Fibroblast of villous mesenchyme (primary cell): ENCODE measurements around the gene MAPK11. TPM values are rescaled to one million over a fixed set of nuclear protein-coding genes. Genes with fewer than 3 reads are reported as not detected.

Experiments
- DNase-seq: peaks from one replicate; pipeline ENCODE4 v3.0.0-alpha.2; 2010; ENCODE audit warnings: low read depth
- H3K4me3 ChIP-seq: 2 replicates; pipeline ENCODE4 v1.5.1; 2011; ENCODE audit warnings: low read depth, mild to moderate bottlenecking, low read length
- total RNA-seq: library from RNA; depleted of rRNA; stranded (reverse); fragments of >200 nt; gene quantifications from 2 replicates; pipeline ENCODE4 v1.2.3, GENCODE V29; 2012
- TF ChIP-seq, protein P1 (sequence below): IDR thresholded peaks from 2 replicates; pipeline ENCODE4 v1.5.1; 2012; ENCODE audit warnings: low read depth, mild to moderate bottlenecking, low read length; ENCODE audit not compliant: insufficient read depth

The MAPK11 gene
- total RNA-seq, 1 donor, result 6.5 TPM

DNA sequence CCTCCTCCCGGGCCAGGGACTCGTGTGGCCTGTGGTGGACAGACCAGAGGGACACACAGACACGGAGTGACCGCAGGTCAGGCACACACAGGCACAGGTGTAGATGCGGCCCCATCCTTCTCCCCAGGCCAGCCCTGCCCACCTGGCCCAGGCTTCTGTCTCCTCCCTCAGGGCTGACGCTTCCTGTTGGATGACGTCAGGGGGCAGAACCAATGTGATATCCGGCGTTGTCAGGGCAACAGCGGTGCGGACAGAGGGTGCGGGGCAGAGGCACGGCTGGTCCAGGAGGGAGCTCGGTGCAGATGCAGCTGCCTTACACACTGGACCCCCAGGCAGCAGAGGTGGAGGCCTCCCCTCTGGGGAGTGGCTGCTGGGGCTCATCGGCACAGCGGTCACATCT is 22.4 kb downstream of the MAPK11 start:
- H3K4me3 ChIP-seq, result no peak overlapping the region
- TF ChIP-seq, protein P1, sequence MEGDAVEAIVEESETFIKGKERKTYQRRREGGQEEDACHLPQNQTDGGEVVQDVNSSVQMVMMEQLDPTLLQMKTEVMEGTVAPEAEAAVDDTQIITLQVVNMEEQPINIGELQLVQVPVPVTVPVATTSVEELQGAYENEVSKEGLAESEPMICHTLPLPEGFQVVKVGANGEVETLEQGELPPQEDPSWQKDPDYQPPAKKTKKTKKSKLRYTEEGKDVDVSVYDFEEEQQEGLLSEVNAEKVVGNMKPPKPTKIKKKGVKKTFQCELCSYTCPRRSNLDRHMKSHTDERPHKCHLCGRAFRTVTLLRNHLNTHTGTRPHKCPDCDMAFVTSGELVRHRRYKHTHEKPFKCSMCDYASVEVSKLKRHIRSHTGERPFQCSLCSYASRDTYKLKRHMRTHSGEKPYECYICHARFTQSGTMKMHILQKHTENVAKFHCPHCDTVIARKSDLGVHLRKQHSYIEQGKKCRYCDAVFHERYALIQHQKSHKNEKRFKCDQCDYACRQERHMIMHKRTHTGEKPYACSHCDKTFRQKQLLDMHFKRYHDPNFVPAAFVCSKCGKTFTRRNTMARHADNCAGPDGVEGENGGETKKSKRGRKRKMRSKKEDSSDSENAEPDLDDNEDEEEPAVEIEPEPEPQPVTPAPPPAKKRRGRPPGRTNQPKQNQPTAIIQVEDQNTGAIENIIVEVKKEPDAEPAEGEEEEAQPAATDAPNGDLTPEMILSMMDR, result no peak
- peak; percentile 39 for DNase-seq

DNA sequence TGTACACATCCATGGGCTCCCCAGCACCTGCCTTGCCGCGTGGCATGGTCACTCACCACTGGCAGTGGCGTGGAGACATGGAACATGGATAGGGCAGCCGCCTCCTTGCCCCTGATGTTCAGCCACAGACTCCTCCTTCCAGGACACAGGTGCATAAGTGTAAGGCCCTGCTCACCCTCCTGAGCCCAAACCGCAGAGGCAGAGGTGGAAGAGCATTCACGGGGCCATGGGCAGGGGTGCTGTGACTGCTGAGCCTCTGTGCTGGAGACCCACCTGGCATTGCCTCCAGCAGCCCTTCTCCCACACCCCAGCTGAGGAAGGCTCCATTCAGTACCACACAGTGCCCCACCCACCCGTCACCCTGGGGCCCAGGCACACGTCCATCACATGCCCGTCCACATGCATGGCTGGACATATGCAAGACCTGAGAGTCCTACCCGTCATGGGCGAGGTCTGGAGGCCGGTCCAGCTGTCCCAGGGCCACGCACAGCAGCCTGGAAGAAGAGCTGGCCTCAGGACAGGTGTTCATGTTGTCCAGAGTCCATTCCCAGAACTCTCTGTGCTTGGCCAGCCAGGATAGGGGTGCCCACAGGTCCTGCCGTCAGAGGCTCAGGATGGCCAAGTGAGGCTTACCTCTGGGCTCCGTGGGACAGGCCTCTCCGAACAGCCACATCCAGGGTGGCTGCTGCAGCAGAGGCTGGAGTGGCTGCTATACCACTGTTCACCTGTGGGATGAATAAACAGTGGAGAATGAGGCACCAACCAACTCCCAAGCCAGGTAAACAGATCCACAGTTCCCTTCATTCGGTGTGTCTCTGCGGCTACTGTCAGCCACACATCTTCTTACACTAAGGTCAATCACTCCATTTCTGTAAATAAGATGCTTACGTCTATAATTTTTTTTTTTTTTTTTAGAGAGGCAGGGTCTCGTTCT is 23.7 kb downstream of the MAPK11 start:
- H3K4me3 ChIP-seq, result no peak overlapping the region
- no peak for DNase-seq
- TF ChIP-seq, protein P1, result no peak

DNA sequence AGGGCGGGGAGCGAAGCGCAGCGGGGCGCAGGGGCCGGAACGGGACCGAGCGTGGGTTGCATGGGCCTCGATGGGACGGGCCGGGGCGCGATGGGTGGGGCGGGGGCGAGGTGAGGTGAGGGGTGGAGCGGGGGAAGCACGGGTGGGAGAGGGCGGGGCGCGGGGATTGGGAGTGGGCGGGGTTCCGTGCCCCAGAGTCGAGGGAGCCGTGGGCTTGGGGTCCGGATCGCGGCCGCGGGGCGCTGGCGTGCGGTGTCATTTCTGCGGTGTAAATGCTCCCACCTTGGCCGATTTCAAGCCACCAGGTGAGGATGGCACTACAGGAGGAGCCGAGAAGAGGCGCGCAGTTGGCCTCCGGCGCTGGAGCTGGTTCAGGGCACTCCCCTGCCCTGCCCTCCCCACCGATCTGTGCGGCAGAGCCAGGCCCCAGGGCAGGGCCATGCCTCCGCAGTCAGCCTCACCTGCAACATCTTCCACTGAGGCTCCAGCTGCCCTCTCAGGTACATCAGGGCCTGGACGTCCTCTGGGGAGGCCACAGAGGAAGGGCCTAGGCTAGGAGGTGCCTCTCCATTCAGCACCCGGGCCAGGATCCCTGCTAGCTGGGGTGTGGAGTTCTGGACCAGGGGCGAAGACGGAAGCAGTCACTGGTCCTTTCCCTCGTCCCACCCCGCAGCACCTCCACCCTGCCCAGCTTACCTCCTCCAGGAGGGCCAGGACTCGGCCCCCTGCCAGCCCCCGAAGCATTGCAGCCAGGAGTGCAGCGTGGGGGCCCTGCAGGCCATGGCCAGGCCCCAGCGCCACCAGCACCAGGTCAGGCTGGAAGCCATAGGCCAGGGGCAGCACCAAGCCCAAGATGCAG is 24.7 kb downstream of the MAPK11 start:
- TF ChIP-seq, protein P1, result no peak
- no peak for DNase-seq
- peak overlapping the region; percentile 94 for H3K4me3 ChIP-seq

DNA sequence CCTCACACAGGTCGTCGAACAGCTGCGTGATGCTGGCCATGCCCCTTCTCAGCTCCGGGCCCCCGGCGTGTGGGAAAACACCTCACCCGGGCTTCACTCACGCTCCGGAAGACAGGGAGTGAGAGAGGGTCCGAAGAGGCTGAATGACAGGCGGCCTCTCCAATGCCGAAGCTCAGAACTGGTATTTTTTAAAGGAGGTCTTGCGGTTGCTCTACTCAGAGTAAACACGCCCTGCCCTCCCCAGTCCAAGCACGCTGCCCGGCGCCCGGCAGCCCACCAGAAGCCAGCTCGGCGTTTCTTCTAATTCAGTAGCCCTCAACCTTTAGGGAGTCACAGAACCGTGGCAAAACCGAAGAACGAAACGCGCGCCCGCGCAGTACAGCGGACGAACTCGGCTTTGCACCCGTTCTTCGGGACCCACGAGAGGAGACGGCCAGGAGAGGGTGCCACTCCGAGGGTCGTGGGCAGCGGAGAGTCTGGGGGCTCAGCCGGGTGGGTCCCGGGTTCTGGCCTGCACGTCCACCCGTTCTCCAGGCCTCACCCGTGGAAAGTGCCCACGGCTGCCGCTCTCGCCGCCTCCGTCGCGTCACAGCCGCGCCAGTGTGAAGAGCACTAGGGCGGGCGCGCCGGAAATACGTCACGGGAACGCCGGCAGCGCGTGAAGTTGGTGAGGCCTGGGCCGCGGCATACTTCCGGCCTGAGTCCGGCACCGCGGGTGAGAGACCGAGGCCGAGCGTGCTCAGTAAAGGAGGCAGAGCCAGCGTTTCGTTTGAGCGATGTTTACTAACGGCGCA is 25.6 kb downstream of the MAPK11 start, which contains the start of gene TUBGCP6:
Gene TUBGCP6, minus strand, starts transcription at position 604 of the 794 bp plus-strand sequence. Its CDS starts 564 bp downstream, at position 40.
- peak; percentile 95 for DNase-seq
- TF ChIP-seq, protein P1, result peak; percentile 27
- H3K4me3 ChIP-seq, result peak within 1 kb of the TSS; percentile 94

DNA sequence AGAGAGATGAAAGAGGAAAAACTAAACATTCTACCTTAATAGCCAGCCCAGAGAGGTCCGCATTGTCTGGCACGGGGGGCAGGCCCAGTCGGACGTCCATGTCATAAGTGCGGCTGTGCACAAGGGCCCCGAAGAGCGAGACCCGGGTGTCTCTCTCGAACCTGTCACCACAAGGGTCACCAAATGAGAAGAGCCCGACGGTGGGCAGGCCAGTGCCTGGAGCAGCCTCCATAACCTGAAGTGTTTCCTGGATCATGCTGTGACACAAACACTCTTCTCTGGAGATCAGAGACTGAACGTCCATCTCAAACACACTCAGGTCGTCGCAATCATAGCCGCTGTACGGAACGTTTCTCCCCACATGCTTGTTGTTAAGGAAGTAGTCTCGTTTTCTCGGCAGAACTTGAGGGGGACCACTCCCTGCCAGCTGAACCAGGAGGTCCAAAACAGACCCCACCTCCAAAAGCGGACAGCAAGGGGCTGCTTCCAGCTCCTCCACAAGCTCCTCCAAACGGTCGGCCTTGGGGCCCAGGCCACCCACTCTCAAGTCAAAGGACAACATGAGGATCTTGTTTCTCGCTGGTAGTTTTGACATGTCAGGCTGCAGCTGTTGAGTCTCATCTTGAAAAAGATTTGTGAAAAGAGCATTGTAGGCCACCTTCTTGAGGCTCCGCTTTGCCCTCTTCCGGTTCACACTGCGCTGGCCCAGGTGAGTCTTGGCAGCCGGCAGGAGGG is 26.3 kb downstream of the MAPK11 start:
- H3K4me3 ChIP-seq, result peak overlapping the region; percentile 94
- no peak for DNase-seq
- TF ChIP-seq, protein P1, result no peak
